ENCODE measurements around the gene FIGN.

FIGN gene

GRCh38 chr2:163767097-163767496 lies 31.3 kb upstream of the FIGN start:
- Histone ChIP-seq H3K9ac (ENCODE audit: low read length in 5 of 5) (no peak overlapping the region), H3K4me3 (ENCODE audit: low read depth in 1 of 5, low read length in 5 of 5) (no peak overlapping the region), H3K9me3 (ENCODE audit: control insufficient read depth in 5 of 5, low read length in 5 of 5) (no peaks in the 10 kb centered on the region), H3K4me1 (ENCODE audit: control insufficient read depth in 5 of 5, insufficient read depth in 5 of 5, low read length in 5 of 5) (no peaks in the 10 kb centered on the region), H3K36me3 (ENCODE audit: control insufficient read depth in 5 of 5, insufficient read depth in 5 of 5, low read length in 5 of 5) (no peaks in the 10 kb centered on the region), H3K27ac (ENCODE audit: low read depth, low read length) (no peak overlapping the region), H3K27me3 (ENCODE audit: control insufficient read depth in 5 of 5, insufficient read depth in 4 of 5, low read length in 5 of 5) (no peaks in the 10 kb centered on the region)

GRCh38 chr2:163764566-163764965 lies 28.8 kb upstream of the FIGN start:
- Histone ChIP-seq H3K36me3 (ENCODE audit: control insufficient read depth in 5 of 5, insufficient read depth in 5 of 5, low read length in 5 of 5) (no peaks in the 10 kb centered on the region), H3K9me3 (ENCODE audit: control insufficient read depth in 5 of 5, low read length in 5 of 5) (no peaks in the 10 kb centered on the region), H3K4me3 (ENCODE audit: low read depth in 1 of 5, low read length in 5 of 5) (no peak overlapping the region), H3K9ac (ENCODE audit: low read length in 5 of 5) (no peak overlapping the region), H3K27ac (ENCODE audit: low read depth, low read length) (no peak overlapping the region), H3K4me1 (ENCODE audit: control insufficient read depth in 5 of 5, insufficient read depth in 5 of 5, low read length in 5 of 5) (no peaks in the 10 kb centered on the region), H3K27me3 (ENCODE audit: control insufficient read depth in 5 of 5, insufficient read depth in 4 of 5, low read length in 5 of 5) (no peaks in the 10 kb centered on the region)

GRCh38 chr2:163759013-163759412 lies 23.2 kb upstream of the FIGN start:
- Histone ChIP-seq H3K4me1 (ENCODE audit: control insufficient read depth in 5 of 5, insufficient read depth in 5 of 5, low read length in 5 of 5) (no peaks in the 10 kb centered on the region), H3K4me3 (ENCODE audit: low read depth in 1 of 5, low read length in 5 of 5) (no peak overlapping the region), H3K9me3 (ENCODE audit: control insufficient read depth in 5 of 5, low read length in 5 of 5) (no peaks in the 10 kb centered on the region), H3K27ac (ENCODE audit: low read depth, low read length) (no peak overlapping the region), H3K27me3 (ENCODE audit: control insufficient read depth in 5 of 5, insufficient read depth in 4 of 5, low read length in 5 of 5) (no peaks in the 10 kb centered on the region), H3K9ac (ENCODE audit: low read length in 5 of 5) (no peak overlapping the region), H3K36me3 (ENCODE audit: control insufficient read depth in 5 of 5, insufficient read depth in 5 of 5, low read length in 5 of 5) (no peaks in the 10 kb centered on the region)

- H3K27ac ChIP-seq (ENCODE audit: low read depth, low read length) = no peak overlapping the region
- no peak overlapping the region for H3K9ac ChIP-seq (ENCODE audit: low read length in 5 of 5)
- no peak overlapping the region for H3K4me3 ChIP-seq (ENCODE audit: low read depth in 1 of 5, low read length in 5 of 5)
- no peaks in the 10 kb centered on the region for H3K27me3 ChIP-seq (ENCODE audit: control insufficient read depth in 5 of 5, insufficient read depth in 4 of 5, low read length in 5 of 5)
- H3K4me1 ChIP-seq (ENCODE audit: control insufficient read depth in 5 of 5, insufficient read depth in 5 of 5, low read length in 5 of 5) = no peaks in the 10 kb centered on the region
- no peaks in the 10 kb centered on the region for H3K36me3 ChIP-seq (ENCODE audit: control insufficient read depth in 5 of 5, insufficient read depth in 5 of 5, low read length in 5 of 5)
- no peaks in the 10 kb centered on the region for H3K9me3 ChIP-seq (ENCODE audit: control insufficient read depth in 5 of 5, low read length in 5 of 5)
These were observed 22.0 kb upstream of the FIGN start for GRCh38 chr2:163757814-163758213.

GRCh38 chr2:163756588-163756987 lies 20.8 kb upstream of the FIGN start:
- Histone ChIP-seq H3K27ac (ENCODE audit: low read depth, low read length) (no peak overlapping the region), H3K9me3 (ENCODE audit: control insufficient read depth in 5 of 5, low read length in 5 of 5) (no peaks in the 10 kb centered on the region), H3K9ac (ENCODE audit: low read length in 5 of 5) (no peak overlapping the region), H3K4me3 (ENCODE audit: low read depth in 1 of 5, low read length in 5 of 5) (no peak overlapping the region), H3K36me3 (ENCODE audit: control insufficient read depth in 5 of 5, insufficient read depth in 5 of 5, low read length in 5 of 5) (no peaks in the 10 kb centered on the region), H3K4me1 (ENCODE audit: control insufficient read depth in 5 of 5, insufficient read depth in 5 of 5, low read length in 5 of 5) (no peaks in the 10 kb centered on the region), H3K27me3 (ENCODE audit: control insufficient read depth in 5 of 5, insufficient read depth in 4 of 5, low read length in 5 of 5) (no peaks in the 10 kb centered on the region)

GRCh38 chr2:163755366-163755765 lies 19.6 kb upstream of the FIGN start:
- H3K4me3 ChIP-seq (ENCODE audit: low read depth in 1 of 5, low read length in 5 of 5) = no peak overlapping the region
- no peaks in the 10 kb centered on the region for H3K27me3 ChIP-seq (ENCODE audit: control insufficient read depth in 5 of 5, insufficient read depth in 4 of 5, low read length in 5 of 5)
- no peak overlapping the region for H3K9ac ChIP-seq (ENCODE audit: low read length in 5 of 5)

GRCh38 chr2:163753726-163754125 lies 17.9 kb upstream of the FIGN start:
- Histone ChIP-seq H3K9me3 (ENCODE audit: control insufficient read depth in 5 of 5, low read length in 5 of 5) (no peaks in the 10 kb centered on the region), H3K9ac (ENCODE audit: low read length in 5 of 5) (no peak overlapping the region), H3K27ac (ENCODE audit: low read depth, low read length) (no peak overlapping the region)

More at GRCh38 chr2:163755366-163755765, 19.6 kb upstream of the FIGN start:
- Histone ChIP-seq H3K36me3 (ENCODE audit: control insufficient read depth in 5 of 5, insufficient read depth in 5 of 5, low read length in 5 of 5) (no peaks in the 10 kb centered on the region), H3K9me3 (ENCODE audit: control insufficient read depth in 5 of 5, low read length in 5 of 5) (no peaks in the 10 kb centered on the region), H3K27ac (ENCODE audit: low read depth, low read length) (no peak overlapping the region), H3K4me1 (ENCODE audit: control insufficient read depth in 5 of 5, insufficient read depth in 5 of 5, low read length in 5 of 5) (no peaks in the 10 kb centered on the region)

GRCh38 chr2:163752267-163752666 lies 16.5 kb upstream of the FIGN start:
- Histone ChIP-seq H3K36me3 (ENCODE audit: control insufficient read depth in 5 of 5, insufficient read depth in 5 of 5, low read length in 5 of 5) (no peaks in the 10 kb centered on the region), H3K9ac (ENCODE audit: low read length in 5 of 5) (no peak overlapping the region), H3K4me3 (ENCODE audit: low read depth in 1 of 5, low read length in 5 of 5) (no peak overlapping the region), H3K4me1 (ENCODE audit: control insufficient read depth in 5 of 5, insufficient read depth in 5 of 5, low read length in 5 of 5) (no peaks in the 10 kb centered on the region), H3K27ac (ENCODE audit: low read depth, low read length) (no peak overlapping the region), H3K27me3 (ENCODE audit: control insufficient read depth in 5 of 5, insufficient read depth in 4 of 5, low read length in 5 of 5) (no peaks in the 10 kb centered on the region), H3K9me3 (ENCODE audit: control insufficient read depth in 5 of 5, low read length in 5 of 5) (no peaks in the 10 kb centered on the region)

More at GRCh38 chr2:163753726-163754125, 17.9 kb upstream of the FIGN start:
- no peaks in the 10 kb centered on the region for H3K4me1 ChIP-seq (ENCODE audit: control insufficient read depth in 5 of 5, insufficient read depth in 5 of 5, low read length in 5 of 5)
- no peaks in the 10 kb centered on the region for H3K36me3 ChIP-seq (ENCODE audit: control insufficient read depth in 5 of 5, insufficient read depth in 5 of 5, low read length in 5 of 5)
- no peaks in the 10 kb centered on the region for H3K27me3 ChIP-seq (ENCODE audit: control insufficient read depth in 5 of 5, insufficient read depth in 4 of 5, low read length in 5 of 5)
- H3K4me3 ChIP-seq (ENCODE audit: low read depth in 1 of 5, low read length in 5 of 5) = no peak overlapping the region

GRCh38 chr2:163751696-163752095 lies 15.9 kb upstream of the FIGN start:
- H3K27ac ChIP-seq (ENCODE audit: low read depth, low read length) = no peak overlapping the region
- H3K4me3 ChIP-seq (ENCODE audit: low read depth in 1 of 5, low read length in 5 of 5) = no peak overlapping the region
- no peaks in the 10 kb centered on the region for H3K9me3 ChIP-seq (ENCODE audit: control insufficient read depth in 5 of 5, low read length in 5 of 5)
- no peak overlapping the region for H3K9ac ChIP-seq (ENCODE audit: low read length in 5 of 5)
- H3K27me3 ChIP-seq (ENCODE audit: control insufficient read depth in 5 of 5, insufficient read depth in 4 of 5, low read length in 5 of 5) = no peaks in the 10 kb centered on the region
- H3K4me1 ChIP-seq (ENCODE audit: control insufficient read depth in 5 of 5, insufficient read depth in 5 of 5, low read length in 5 of 5) = no peaks in the 10 kb centered on the region
- H3K36me3 ChIP-seq (ENCODE audit: control insufficient read depth in 5 of 5, insufficient read depth in 5 of 5, low read length in 5 of 5) = no peaks in the 10 kb centered on the region

GRCh38 chr2:163748420-163748819 lies 12.6 kb upstream of the FIGN start:
- no peaks in the 10 kb centered on the region for H3K4me1 ChIP-seq (ENCODE audit: control insufficient read depth in 5 of 5, insufficient read depth in 5 of 5, low read length in 5 of 5)
- H3K9ac ChIP-seq (ENCODE audit: low read length in 5 of 5) = no peak overlapping the region
- no peak overlapping the region for H3K4me3 ChIP-seq (ENCODE audit: low read depth in 1 of 5, low read length in 5 of 5)
- H3K36me3 ChIP-seq (ENCODE audit: control insufficient read depth in 5 of 5, insufficient read depth in 5 of 5, low read length in 5 of 5) = no peaks in the 10 kb centered on the region
- no peaks in the 10 kb centered on the region for H3K9me3 ChIP-seq (ENCODE audit: control insufficient read depth in 5 of 5, low read length in 5 of 5)
- H3K27me3 ChIP-seq (ENCODE audit: control insufficient read depth in 5 of 5, insufficient read depth in 4 of 5, low read length in 5 of 5) = no peaks in the 10 kb centered on the region
- H3K27ac ChIP-seq (ENCODE audit: low read depth, low read length) = no peak overlapping the region

- Histone ChIP-seq H3K27ac (ENCODE audit: low read depth, low read length) (no peak overlapping the region), H3K27me3 (ENCODE audit: control insufficient read depth in 5 of 5, insufficient read depth in 4 of 5, low read length in 5 of 5) (no peaks in the 10 kb centered on the region), H3K9me3 (ENCODE audit: control insufficient read depth in 5 of 5, low read length in 5 of 5) (no peaks in the 10 kb centered on the region), H3K4me3 (ENCODE audit: low read depth in 1 of 5, low read length in 5 of 5) (peak overlapping the region in 1 of 5 donors; percentile 56), H3K36me3 (ENCODE audit: control insufficient read depth in 5 of 5, insufficient read depth in 5 of 5, low read length in 5 of 5) (no peaks in the 10 kb centered on the region), H3K4me1 (ENCODE audit: control insufficient read depth in 5 of 5, insufficient read depth in 5 of 5, low read length in 5 of 5) (peaks cover 0 to 13% (median 7%) of the 10 kb centered on the region in 5 donors), H3K9ac (ENCODE audit: low read length in 5 of 5) (no peak overlapping the region)
These were observed 5.6 kb upstream of the FIGN start for GRCh38 chr2:163741435-163741834.

Measured in subcutaneous abdominal adipose tissue (tissue), 5 donors.